Measurements from ENCODE around the gene PKNOX2. TPM values are rescaled to one million over a fixed set of nuclear protein-coding genes. Genes with fewer than 3 reads are reported as not detected.

The PKNOX2 gene
- total and polyA plus RNA-seq, 2 of the 8 experiments (the other 6 are each of a cell fraction or from before 2014, with no cell fraction given), result 2.0 TPM

GRCh38 chr11:125223901-125224361 is 59.4 kb downstream of the PKNOX2 start:
- no peak overlapping the region for H3K23ac ChIP-seq (ENCODE audit: insufficient read length)
- no peak overlapping the region; the same call in 1 of the 2 replicates for H3K27ac ChIP-seq (ENCODE audit: low read depth, low read length)
- H3K79me1 ChIP-seq (ENCODE audit: low read depth, low read length), result peaks cover 3% of the 10 kb centered on the region; the same call in 1 of the 2 replicates
- H2AFZ ChIP-seq (ENCODE audit: low read length), result no peak overlapping the region
- H2BK5ac ChIP-seq (ENCODE audit: low read depth, low read length), result no peak overlapping the region
- no peak overlapping the region for H3K56ac ChIP-seq (replicated peaks; ENCODE audit: insufficient read length, low read depth, low read length)
- H3K23me2 ChIP-seq (ENCODE audit: low read depth, low read length), result peaks cover 4% of the 10 kb centered on the region; the same call in 1 of the 2 replicates
- H2BK12ac ChIP-seq (ENCODE audit: low read depth, low read length), result 0 out of 2 replicates have a peak overlapping the region, but pooled peaks have one; percentile 60
- no peak overlapping the region for H3K14ac ChIP-seq (ENCODE audit: insufficient read length)
- H4K8ac ChIP-seq (ENCODE audit: extremely low read depth, insufficient read depth, low read length), result no peak overlapping the region
- FAIRE-seq, result no peak
- no peak overlapping the region for H3K4ac ChIP-seq (replicated peaks; ENCODE audit: insufficient read length, low read depth, low read length)
- H4K20me1 ChIP-seq (replicated peaks in 1 of 2; ENCODE audit: control insufficient read depth in 1 of 2, insufficient read depth in 2 of 2, low read length in 2 of 2), result peaks cover 0 to 2% of the 10 kb centered on the region in 2 experiments
- POLR2A ChIA-PET (ENCODE audit: partially characterized antibody), result interaction anchor here (0.5 to 1.4 kb wide), 3 partner anchors 11 to 426 kb away, joined by 3 to 5 read pairs (median 4); no protein-coding TSS in a partner anchor
- H2BK15ac ChIP-seq (ENCODE audit: low read length), result 0 out of 2 replicates have a peak overlapping the region, but pooled peaks have one; percentile 33
- H3K27me3 ChIP-seq (replicated peaks in 1 of 4; ENCODE audit: control insufficient read depth in 3 of 4, extremely low read depth in 1 of 4, insufficient read depth in 3 of 4, low read length in 3 of 4), result no peaks in the 10 kb centered on the region; a peak in 1 of 7 replicates
- H3K9ac ChIP-seq (replicated peaks in 1 of 4; ENCODE audit: extremely low read depth in 1 of 4, low read depth in 3 of 4, low read length in 3 of 4), result no peak overlapping the region
- H2BK120ac ChIP-seq (replicated peaks; ENCODE audit: low read depth, low read length), result no peak overlapping the region
- no peak overlapping the region for H3K4me3 ChIP-seq (ENCODE audit: extremely low read depth in 1 of 4, insufficient read depth in 2 of 4, low read depth in 3 of 4, low read length in 4 of 4)
- DNase-seq (ENCODE audit: low read depth in 1 of 2, low spot score in 2 of 2), result no peak
- H3K18ac ChIP-seq (ENCODE audit: extremely low read depth, low read length), result peak overlapping the region; percentile 56; the same call in 1 of the 2 replicates
- TF ChIP-seq POU5F1 (IDR thresholded peaks at IDR 0.05; ENCODE audit: low read depth, low read length), result no peak
- H3K36me3 ChIP-seq (ENCODE audit: control insufficient read depth in 2 of 4, insufficient read depth in 4 of 4, low read length in 3 of 4), result no peaks in the 10 kb centered on the region
- no peak overlapping the region for H4K91ac ChIP-seq (replicated peaks; ENCODE audit: insufficient read length, low read length)
- H3K79me2 ChIP-seq (ENCODE audit: control insufficient read depth in 1 of 2, insufficient read depth in 2 of 2, low read length in 2 of 2), result no peaks in the 10 kb centered on the region; a peak in 1 of 4 replicates
- H4K5ac ChIP-seq (ENCODE audit: insufficient read length, low read depth, low read length), result no peak overlapping the region
- H2AK5ac ChIP-seq (ENCODE audit: low read depth, low read length), result no peak overlapping the region
- H3K4me2 ChIP-seq (ENCODE audit: insufficient read depth in 1 of 2, low read depth in 2 of 2, low read length in 2 of 2), result no peak overlapping the region
- WGBS, 2 experiments (ENCODE audit: extremely low coverage in 1 of 2, insufficient coverage in 1 of 2, insufficient read length in 1 of 2, insufficient replicate concordance in 2 of 2, low coverage in 1 of 2, low lambda C conversion rate in 2 of 2, missing lambda C conversion rate in 1 of 2), result 89% methylated on average over 10 of the region's 11 CpGs; no CpG with 5 or more reads in 1 of the 2 experiments
- H3K4me1 ChIP-seq (replicated peaks in 1 of 4; ENCODE audit: control insufficient read depth in 3 of 4, insufficient read depth in 4 of 4, low read length in 3 of 4), result peaks cover 6 to 24% (median 14%) of the 10 kb centered on the region in 4 experiments
- CTCF ChIA-PET (ENCODE audit: partially characterized antibody), result interaction anchor here (0.7 to 3.2 kb wide), 23 partner anchors 10 to 200 kb away, joined by 3 to 44 read pairs (median 5); partner anchors contain the start of gene PKNOX2
- H3K9me3 ChIP-seq (ENCODE audit: insufficient read depth in 2 of 2, low read depth in 1 of 2, low read length in 1 of 2), result no peaks in the 10 kb centered on the region
- peak overlapping the region; percentile 11 for H2BK20ac ChIP-seq (ENCODE audit: low read length)

All from H1 (cell line).